GM18858 (cell line): Measurements from ENCODE around the gene MCM9.
"Not testable (repeated sequence)": the region's sequence is repeated elsewhere in the genome, so short reads cannot be mapped to it uniquely, and the experiment has no call there.

Experiments used
- ATAC-seq: cut with Tn5 transposase; IDR thresholded peaks from one replicate; pipeline ENCODE4 v1.9.1; 2021; ENCODE audit not compliant: unreplicated experiment

The MCM9 gene

GRCh38 chr6:118775381-118775780 lies 159.6 kb downstream of the MCM9 start:
- ATAC-seq = no peak

- ATAC-seq = no peak
These were observed 160.4 kb downstream of the MCM9 start for GRCh38 chr6:118774581-118774980.

GRCh38 chr6:118772886-118773285 lies 162.1 kb downstream of the MCM9 start:
- ATAC-seq = no peak

GRCh38 chr6:118771253-118771652 lies 163.7 kb downstream of the MCM9 start:
- no peak for ATAC-seq

- ATAC-seq = no peak
These were observed 164.1 kb downstream of the MCM9 start for GRCh38 chr6:118770835-118771234.

GRCh38 chr6:118770112-118770788 lies 164.7 kb downstream of the MCM9 start:
- ATAC-seq = no peak

- ATAC-seq = no peak
These were observed 166.0 kb downstream of the MCM9 start for GRCh38 chr6:118768904-118769325.

- ATAC-seq = no peak
These were observed 166.5 kb downstream of the MCM9 start for GRCh38 chr6:118768441-118768840.

- not testable (repeated sequence) for ATAC-seq
These were observed 169.6 kb downstream of the MCM9 start for GRCh38 chr6:118765316-118765715.

GRCh38 chr6:118764766-118765165 lies 170.2 kb downstream of the MCM9 start:
- no peak for ATAC-seq
